ENCODE results near the gene PTPRD. TPM values are rescaled to one million over a fixed set of nuclear protein-coding genes. Genes with fewer than 3 reads are reported as not detected.

PTPRD gene
- total and polyA plus RNA-seq, 9 of the 15 experiments (the other 6 are each of a cell fraction or from before 2014, with no cell fraction given): 0.11 TPM; not detected in 8

- H3K27ac ChIP-seq (ENCODE audit: extremely low read depth, low read depth, low read length): no peak overlapping the region
- no peak for FAIRE-seq
- 0% methylated on average over 1 of the region's 1 CpG for whole genome bisulfite sequencing (ENCODE audit: insufficient coverage, low coverage, missing lambda C conversion rate)
- H3K79me2 ChIP-seq (ENCODE audit: control insufficient read depth, insufficient read depth, low read length): no peaks in the 10 kb centered on the region
- H3K36me3 ChIP-seq (ENCODE audit: control insufficient read depth, insufficient read depth, low read length): no peaks in the 10 kb centered on the region
- no peaks in the 10 kb centered on the region for H4K20me1 ChIP-seq (replicated peaks; ENCODE audit: control insufficient read depth, insufficient read depth, low read length)
- intact Hi-C loops (cut with micrococcal nuclease): no loop called here
- no peak overlapping the region for H3K4me2 ChIP-seq (ENCODE audit: insufficient read depth, low read length)
- no peak overlapping the region for H3K4me3 ChIP-seq
- H3K9me1 ChIP-seq (ENCODE audit: control insufficient read depth, insufficient read depth, low read length): no peaks in the 10 kb centered on the region
- no TSS peak for BruUV-seq (replicated peaks)
- H3K9ac ChIP-seq (ENCODE audit: insufficient read depth in 1 of 2, low read depth in 2 of 2, low read length in 2 of 2): no peak overlapping the region
- H3K9me3 ChIP-seq (replicated peaks; ENCODE audit: control insufficient read depth, insufficient read depth, low read depth, low read length): no peaks in the 10 kb centered on the region
- no peak for DNase-seq (ENCODE audit: extremely low read depth in 1 of 4, low spot score in 3 of 4)
- TF ChIP-seq CCNT2 (IDR thresholded peaks at IDR 0.05; ENCODE audit: borderline replicate concordance, extremely low read depth, insufficient read length, low read depth, low read length) (no peak), ZNF121 (CRISPR knock-in tag; conservative IDR thresholded peaks at IDR 0.05) (no peak), IFI16 (CRISPR knock-in tag; IDR thresholded peaks at IDR 0.05) (no peak)
- TF ChIP-seq, protein P1, sequence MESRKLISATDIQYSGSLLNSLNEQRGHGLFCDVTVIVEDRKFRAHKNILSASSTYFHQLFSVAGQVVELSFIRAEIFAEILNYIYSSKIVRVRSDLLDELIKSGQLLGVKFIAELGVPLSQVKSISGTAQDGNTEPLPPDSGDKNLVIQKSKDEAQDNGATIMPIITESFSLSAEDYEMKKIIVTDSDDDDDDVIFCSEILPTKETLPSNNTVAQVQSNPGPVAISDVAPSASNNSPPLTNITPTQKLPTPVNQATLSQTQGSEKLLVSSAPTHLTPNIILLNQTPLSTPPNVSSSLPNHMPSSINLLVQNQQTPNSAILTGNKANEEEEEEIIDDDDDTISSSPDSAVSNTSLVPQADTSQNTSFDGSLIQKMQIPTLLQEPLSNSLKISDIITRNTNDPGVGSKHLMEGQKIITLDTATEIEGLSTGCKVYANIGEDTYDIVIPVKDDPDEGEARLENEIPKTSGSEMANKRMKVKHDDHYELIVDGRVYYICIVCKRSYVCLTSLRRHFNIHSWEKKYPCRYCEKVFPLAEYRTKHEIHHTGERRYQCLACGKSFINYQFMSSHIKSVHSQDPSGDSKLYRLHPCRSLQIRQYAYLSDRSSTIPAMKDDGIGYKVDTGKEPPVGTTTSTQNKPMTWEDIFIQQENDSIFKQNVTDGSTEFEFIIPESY (CRISPR knock-in tag; IDR thresholded peaks at IDR 0.05): no peak
- POLR2A ChIA-PET: no interaction called here
- no peaks in the 10 kb centered on the region for H3K4me1 ChIP-seq (replicated peaks in 1 of 2; ENCODE audit: control insufficient read depth in 2 of 2, insufficient read depth in 2 of 2, low read length in 2 of 2)
- in situ Hi-C loops (cut with MboI): no loop called here
- no peaks in the 10 kb centered on the region for H3K27me3 ChIP-seq (ENCODE audit: control insufficient read depth in 2 of 2, insufficient read depth in 2 of 2, low read length in 2 of 2)
- H2AFZ ChIP-seq (ENCODE audit: low read depth, low read length): no peak overlapping the region
- no peak for ATAC-seq
- CTCF ChIA-PET (ENCODE audit: low intra/inter-chr PET ratio): no interaction called here
These were observed 361.3 kb downstream of the PTPRD start for GRCh38 chr9:10251490-10251889.

- H3K9me1 ChIP-seq (ENCODE audit: control insufficient read depth, insufficient read depth, low read length): no peaks in the 10 kb centered on the region
- WGBS (ENCODE audit: insufficient coverage, low coverage, missing lambda C conversion rate): 0% methylated on average over 1 of the region's 1 CpG
- H3K4me1 ChIP-seq (replicated peaks in 1 of 2; ENCODE audit: control insufficient read depth in 2 of 2, insufficient read depth in 2 of 2, low read length in 2 of 2): no peaks in the 10 kb centered on the region
- H2AFZ ChIP-seq (ENCODE audit: low read depth, low read length): no peak overlapping the region
- H3K27me3 ChIP-seq (ENCODE audit: control insufficient read depth in 2 of 2, insufficient read depth in 2 of 2, low read length in 2 of 2): no peaks in the 10 kb centered on the region
- H4K20me1 ChIP-seq (replicated peaks; ENCODE audit: control insufficient read depth, insufficient read depth, low read length): no peaks in the 10 kb centered on the region
- no peaks in the 10 kb centered on the region for H3K36me3 ChIP-seq (ENCODE audit: control insufficient read depth, insufficient read depth, low read length)
- in situ Hi-C loops (cut with MboI): no loop called here
- no peak overlapping the region for H3K27ac ChIP-seq (ENCODE audit: extremely low read depth, low read depth, low read length)
- H3K9me3 ChIP-seq (replicated peaks; ENCODE audit: control insufficient read depth, insufficient read depth, low read depth, low read length): no peaks in the 10 kb centered on the region
- ATAC-seq (no peak), FAIRE-seq (no peak), DNase-seq (ENCODE audit: extremely low read depth in 1 of 4, low spot score in 3 of 4) (no peak)
- no peaks in the 10 kb centered on the region for H3K79me2 ChIP-seq (ENCODE audit: control insufficient read depth, insufficient read depth, low read length)
- no peak overlapping the region for H3K9ac ChIP-seq (ENCODE audit: insufficient read depth in 1 of 2, low read depth in 2 of 2, low read length in 2 of 2)
- no peak overlapping the region for H3K4me3 ChIP-seq
- intact Hi-C loops (cut with micrococcal nuclease): no loop called here
- CTCF ChIA-PET (ENCODE audit: low intra/inter-chr PET ratio): no interaction called here
- BruUV-seq (replicated peaks): no TSS peak
- POLR2A ChIA-PET: no interaction called here
- H3K4me2 ChIP-seq (ENCODE audit: insufficient read depth, low read length): no peak overlapping the region
- TF ChIP-seq, protein P2, sequence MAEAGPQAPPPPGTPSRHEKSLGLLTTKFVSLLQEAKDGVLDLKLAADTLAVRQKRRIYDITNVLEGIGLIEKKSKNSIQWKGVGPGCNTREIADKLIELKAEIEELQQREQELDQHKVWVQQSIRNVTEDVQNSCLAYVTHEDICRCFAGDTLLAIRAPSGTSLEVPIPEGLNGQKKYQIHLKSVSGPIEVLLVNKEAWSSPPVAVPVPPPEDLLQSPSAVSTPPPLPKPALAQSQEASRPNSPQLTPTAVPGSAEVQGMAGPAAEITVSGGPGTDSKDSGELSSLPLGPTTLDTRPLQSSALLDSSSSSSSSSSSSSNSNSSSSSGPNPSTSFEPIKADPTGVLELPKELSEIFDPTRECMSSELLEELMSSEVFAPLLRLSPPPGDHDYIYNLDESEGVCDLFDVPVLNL (CRISPR knock-in tag; IDR thresholded peaks at IDR 0.05; ENCODE audit: low read depth): no peak
- TF ChIP-seq, protein P3, sequence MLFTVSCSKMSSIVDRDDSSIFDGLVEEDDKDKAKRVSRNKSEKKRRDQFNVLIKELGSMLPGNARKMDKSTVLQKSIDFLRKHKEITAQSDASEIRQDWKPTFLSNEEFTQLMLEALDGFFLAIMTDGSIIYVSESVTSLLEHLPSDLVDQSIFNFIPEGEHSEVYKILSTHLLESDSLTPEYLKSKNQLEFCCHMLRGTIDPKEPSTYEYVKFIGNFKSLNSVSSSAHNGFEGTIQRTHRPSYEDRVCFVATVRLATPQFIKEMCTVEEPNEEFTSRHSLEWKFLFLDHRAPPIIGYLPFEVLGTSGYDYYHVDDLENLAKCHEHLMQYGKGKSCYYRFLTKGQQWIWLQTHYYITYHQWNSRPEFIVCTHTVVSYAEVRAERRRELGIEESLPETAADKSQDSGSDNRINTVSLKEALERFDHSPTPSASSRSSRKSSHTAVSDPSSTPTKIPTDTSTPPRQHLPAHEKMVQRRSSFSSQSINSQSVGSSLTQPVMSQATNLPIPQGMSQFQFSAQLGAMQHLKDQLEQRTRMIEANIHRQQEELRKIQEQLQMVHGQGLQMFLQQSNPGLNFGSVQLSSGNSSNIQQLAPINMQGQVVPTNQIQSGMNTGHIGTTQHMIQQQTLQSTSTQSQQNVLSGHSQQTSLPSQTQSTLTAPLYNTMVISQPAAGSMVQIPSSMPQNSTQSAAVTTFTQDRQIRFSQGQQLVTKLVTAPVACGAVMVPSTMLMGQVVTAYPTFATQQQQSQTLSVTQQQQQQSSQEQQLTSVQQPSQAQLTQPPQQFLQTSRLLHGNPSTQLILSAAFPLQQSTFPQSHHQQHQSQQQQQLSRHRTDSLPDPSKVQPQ (CRISPR knock-in tag; IDR thresholded peaks at IDR 0.05; ENCODE audit: borderline replicate concordance): no peak
- TF ChIP-seq FOXJ3 (CRISPR knock-in tag; IDR thresholded peaks at IDR 0.05): no peak
These were observed 362.6 kb downstream of the PTPRD start for GRCh38 chr9:10250219-10250618.
